Suprapubic skin (tissue), 4 donors: ENCODE measurements around the gene PRIMA1. TPM values are rescaled to one million over a fixed set of nuclear protein-coding genes. Genes with fewer than 3 reads are reported as not detected.

Experiments
- DNase-seq, 2 donors: peaks; one replicate each; pipeline ENCODE4 v3.0.0-alpha.2; 2019; ENCODE audit warnings: low spot score in 2 of 2
- H3K27ac ChIP-seq: fragments of 200-600 bp; sonication (generic); one replicate; pipeline ENCODE4 v1.5.1; 2019
- H3K27me3 ChIP-seq: fragments of 200-600 bp; sonication (generic); one replicate; pipeline ENCODE4 v1.5.1; 2019
- H3K36me3 ChIP-seq: fragments of 200-600 bp; sonication (generic); one replicate; pipeline ENCODE4 v1.5.1; 2019
- H3K4me1 ChIP-seq: fragments of 200-600 bp; sonication (generic); one replicate; pipeline ENCODE4 v1.5.1; 2019
- H3K4me3 ChIP-seq: fragments of 200-600 bp; sonication (generic); one replicate; pipeline ENCODE4 v1.5.1; 2019; ENCODE audit warnings: mild to moderate bottlenecking
- H3K9me3 ChIP-seq: fragments of 200-600 bp; sonication (generic); one replicate; pipeline ENCODE4 v1.5.1; 2019
- CTCF ChIP-seq, 2 donors: fragments of 200-600 bp in 1 of 2; fragments of 450-650 bp in 1 of 2; sonication (generic) in 1 of 2; IDR thresholded peaks; one replicate each; pipeline ENCODE4 v1.5.1; 2016 to 2019; ENCODE audit warnings: antibody characterized with exemption in 2 of 2, mild to moderate bottlenecking in 1 of 2, moderate library complexity in 1 of 2
- EP300 ChIP-seq: sonication (generic); formaldehyde crosslinking; IDR thresholded peaks from one replicate; pipeline ENCODE4 v1.6.1; 2017; ENCODE audit warnings: antibody characterized with exemption
- POLR2A ChIP-seq, 2 donors: fragments of 450-650 bp; IDR thresholded peaks; one replicate each; pipeline ENCODE4 v1.6.1; 2017; ENCODE audit warnings: antibody characterized with exemption in 2 of 2, mild to moderate bottlenecking in 2 of 2, moderate library complexity in 2 of 2
- POLR2AphosphoS5 ChIP-seq, 3 donors: sonication (generic); formaldehyde crosslinking; IDR thresholded peaks; one replicate each; pipeline ENCODE4 v1.6.1; 2017; ENCODE audit warnings: antibody characterized with exemption in 3 of 3
- WGBS: methylation state at CpG from one replicate; pipeline ENCODE4 v1.1.5; 2018; 5-methylcytosine and 5-hydroxymethylcytosine counted together
- total RNA-seq, 4 donors: library from RNA; depleted of rRNA; stranded (reverse); fragments of >200 nt; gene quantifications; one replicate each; pipeline ENCODE4 v1.1.0, GENCODE V29; 2016

The PRIMA1 gene
- total RNA-seq, 4 donors from 2014 or later = 3.1 to 6.1 (median 3.6) TPM

GRCh38 chr14:93765970-93766369, 22.3 kb downstream of the PRIMA1 start:
- H3K27me3 ChIP-seq = no peaks in the 10 kb centered on the region
- H3K27ac ChIP-seq = no peak overlapping the region
- WGBS = 78% methylated on average over 3 of the region's 3 CpGs
- H3K4me1 ChIP-seq = no peaks in the 10 kb centered on the region
- no peak for TF ChIP-seq CTCF (IDR thresholded peaks at IDR 0.05)
- no peak for TF ChIP-seq POLR2AphosphoS5 (IDR thresholded peaks at IDR 0.05)
- TF ChIP-seq EP300 = no peak
- TF ChIP-seq POLR2A (IDR thresholded peaks at IDR 0.05) = no peak
- H3K36me3 ChIP-seq = no peaks in the 10 kb centered on the region
- DNase-seq = no peak
- H3K9me3 ChIP-seq = no peaks in the 10 kb centered on the region
- H3K4me3 ChIP-seq = no peak overlapping the region

GRCh38 chr14:93765155-93765554, 23.1 kb downstream of the PRIMA1 start:
- Histone ChIP-seq H3K9me3 (no peaks in the 10 kb centered on the region), H3K27ac (no peak overlapping the region), H3K4me3 (no peak overlapping the region), H3K4me1 (peaks cover 1% of the 10 kb centered on the region), H3K36me3 (no peaks in the 10 kb centered on the region), H3K27me3 (no peaks in the 10 kb centered on the region)
- DNase-seq = no peak
- TF ChIP-seq POLR2A (IDR thresholded peaks at IDR 0.05) (no peak), EP300 (peak; percentile 77)
- 73% methylated on average over 4 of the region's 4 CpGs for WGBS

GRCh38 chr14:93764211-93764659, 24.1 kb downstream of the PRIMA1 start:
- H3K27me3 ChIP-seq = no peaks in the 10 kb centered on the region
- 61% methylated on average over 8 of the region's 8 CpGs for whole genome bisulfite sequencing
- H3K4me3 ChIP-seq = no peak overlapping the region
- no peak for TF ChIP-seq CTCF (IDR thresholded peaks at IDR 0.05)
- TF ChIP-seq EP300 = peak; percentile 89
- H3K4me1 ChIP-seq = peaks cover 8% of the 10 kb centered on the region
- H3K36me3 ChIP-seq = no peaks in the 10 kb centered on the region
- no peaks in the 10 kb centered on the region for H3K9me3 ChIP-seq
- no peak overlapping the region for H3K27ac ChIP-seq
- no peak for DNase-seq

GRCh38 chr14:93759719-93760307, 28.5 kb downstream of the PRIMA1 start:
- peaks cover 8% of the 10 kb centered on the region for H3K4me1 ChIP-seq
- no peak for DNase-seq
- no peak overlapping the region for H3K4me3 ChIP-seq
- no peak for TF ChIP-seq POLR2A (IDR thresholded peaks at IDR 0.05)
- TF ChIP-seq POLR2AphosphoS5 (IDR thresholded peaks at IDR 0.05) = no peak
- no peak for TF ChIP-seq CTCF (IDR thresholded peaks at IDR 0.05)
- no peak for TF ChIP-seq EP300
- H3K27ac ChIP-seq = no peak overlapping the region
- no peaks in the 10 kb centered on the region for H3K27me3 ChIP-seq
- no peaks in the 10 kb centered on the region for H3K36me3 ChIP-seq
- 14% methylated on average over 9 of the region's 15 CpGs for WGBS
- no peaks in the 10 kb centered on the region for H3K9me3 ChIP-seq

GRCh38 chr14:93757206-93757605, 31.1 kb downstream of the PRIMA1 start:
- Histone ChIP-seq H3K27ac (no peak overlapping the region), H3K4me3 (no peak overlapping the region), H3K9me3 (no peaks in the 10 kb centered on the region), H3K36me3 (no peaks in the 10 kb centered on the region), H3K27me3 (no peaks in the 10 kb centered on the region), H3K4me1 (peaks cover 8% of the 10 kb centered on the region)
- no peak for DNase-seq
- 92% methylated on average over 12 of the region's 12 CpGs for WGBS
- TF ChIP-seq POLR2AphosphoS5 (IDR thresholded peaks at IDR 0.05) = no peak
- no peak for TF ChIP-seq EP300
- no peak for TF ChIP-seq CTCF (IDR thresholded peaks at IDR 0.05)
- TF ChIP-seq POLR2A (IDR thresholded peaks at IDR 0.05) = no peak

GRCh38 chr14:93753647-93754046, 34.6 kb downstream of the PRIMA1 start:
- Histone ChIP-seq H3K4me1 (no peaks in the 10 kb centered on the region), H3K9me3 (no peaks in the 10 kb centered on the region), H3K36me3 (no peaks in the 10 kb centered on the region), H3K27me3 (no peaks in the 10 kb centered on the region), H3K4me3 (no peak overlapping the region), H3K27ac (no peak overlapping the region)
- WGBS = 89% methylated on average over 8 of the region's 8 CpGs
- TF ChIP-seq POLR2A (IDR thresholded peaks at IDR 0.05) (no peak), POLR2AphosphoS5 (IDR thresholded peaks at IDR 0.05) (no peak), EP300 (no peak), CTCF (IDR thresholded peaks at IDR 0.05) (no peak)
- no peak for DNase-seq
